Measurements from ENCODE around the gene ADAMTSL1.

GRCh38 chr9:18786911-18787650 is 313.1 kb downstream of the ADAMTSL1 start:
- TF ChIP-seq CTCF (IDR thresholded peaks at IDR 0.05) (no peak), RELA (CRISPR knock-in tag; IDR thresholded peaks at IDR 0.05; ENCODE audit: borderline replicate concordance) (no peak), ZSCAN18 (CRISPR knock-in tag; IDR thresholded peaks at IDR 0.05) (no peak), ZNF138 (CRISPR knock-in tag; conservative IDR thresholded peaks at IDR 0.05) (no peak), TCF7 (CRISPR knock-in tag; IDR thresholded peaks at IDR 0.05; ENCODE audit: low read depth) (no peak), MAX (CRISPR knock-in tag; IDR thresholded peaks at IDR 0.05) (no peak), ELF4 (CRISPR knock-in tag; IDR thresholded peaks at IDR 0.05; ENCODE audit: low read depth) (no peak), HMGA2 (CRISPR knock-in tag; IDR thresholded peaks at IDR 0.05) (no peak), KAT7 (CRISPR knock-in tag; IDR thresholded peaks at IDR 0.05; ENCODE audit: borderline replicate concordance) (no peak), ZNF416 (CRISPR knock-in tag; IDR thresholded peaks at IDR 0.05) (no peak), ATF2 (CRISPR knock-in tag; IDR thresholded peaks at IDR 0.05; ENCODE audit: borderline replicate concordance, low read depth) (no peak), ETV6 (CRISPR knock-in tag; IDR thresholded peaks at IDR 0.05) (no peak)
